GM12801 (cell line): ENCODE data around the gene PHKB.

Experiments used
- CTCF ChIP-seq: IDR thresholded peaks from one replicate; pipeline ENCODE4 v1.5.1; 2011; ENCODE audit warnings: control low read depth; ENCODE audit not compliant: insufficient read length; ENCODE audit errors: extremely low read depth

Gene PHKB

GRCh38 chr16:47490471-47490870 lies 29.3 kb downstream of the PHKB start:
- no peak for TF ChIP-seq CTCF

DNA sequence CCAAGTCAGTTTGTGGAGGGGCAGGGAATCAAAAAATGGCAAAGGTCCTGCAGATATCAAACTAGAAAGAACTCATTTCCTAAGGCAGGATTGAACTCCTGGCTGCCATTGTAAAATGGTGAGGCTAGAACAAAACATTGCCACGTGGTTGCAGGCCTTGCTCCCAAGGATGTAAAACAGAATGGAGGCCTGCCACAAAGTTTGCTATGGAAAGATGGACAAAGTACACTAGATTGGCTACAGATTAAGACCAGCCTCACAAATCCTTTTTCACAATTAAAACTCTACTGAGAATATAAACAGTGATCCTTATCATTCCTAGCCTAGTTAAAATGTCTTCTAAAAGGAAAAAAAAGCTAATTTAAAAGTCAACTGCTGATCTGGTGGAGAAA lies 30.9 kb downstream of the PHKB start:
- no peak for TF ChIP-seq CTCF

DNA sequence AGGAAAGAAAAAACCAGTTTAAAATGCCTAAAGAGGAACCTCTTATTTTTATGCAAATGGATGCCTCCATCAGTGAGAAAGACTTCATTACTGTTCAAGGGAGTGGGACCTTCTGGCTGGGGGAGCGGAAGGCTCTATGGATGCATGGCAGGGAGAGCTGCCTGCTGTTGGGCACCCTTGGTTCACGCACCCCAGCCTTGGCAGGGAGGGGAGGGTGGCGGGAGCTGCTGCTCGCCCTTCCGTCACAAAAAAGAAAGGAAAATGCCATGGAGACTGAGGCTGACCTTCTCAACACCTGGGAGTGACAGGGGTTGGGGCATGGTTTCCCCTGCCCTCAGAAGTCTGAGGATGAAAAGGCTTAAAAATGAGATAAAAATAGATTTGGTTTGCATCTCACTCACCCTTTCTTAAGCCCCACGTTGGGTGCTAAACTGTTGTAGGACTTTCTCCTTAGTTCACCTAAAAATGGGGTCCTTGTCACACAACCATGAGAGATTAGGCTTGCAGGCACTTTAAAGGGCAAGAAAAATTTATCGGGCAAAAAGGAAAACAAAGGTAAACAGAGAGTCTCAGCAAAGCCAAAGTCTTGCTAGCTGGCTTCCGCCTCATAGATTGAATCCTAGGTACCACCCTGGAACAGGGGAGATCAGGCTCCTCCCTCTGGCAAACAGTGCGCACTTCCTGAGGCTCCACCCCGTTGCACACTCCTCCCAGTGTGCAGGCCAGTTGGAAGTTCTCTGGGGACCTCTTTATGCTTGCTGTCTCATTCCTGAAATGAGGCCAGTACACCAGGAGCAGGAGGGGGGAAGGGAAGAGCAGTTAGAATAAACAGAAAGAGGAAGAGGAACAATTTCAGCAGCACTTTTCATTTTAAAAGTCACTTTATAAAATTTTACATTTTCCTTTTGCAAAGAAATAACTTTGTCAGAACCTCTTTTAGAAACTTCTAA lies 31.6 kb downstream of the PHKB start:
- no peak for TF ChIP-seq CTCF

DNA sequence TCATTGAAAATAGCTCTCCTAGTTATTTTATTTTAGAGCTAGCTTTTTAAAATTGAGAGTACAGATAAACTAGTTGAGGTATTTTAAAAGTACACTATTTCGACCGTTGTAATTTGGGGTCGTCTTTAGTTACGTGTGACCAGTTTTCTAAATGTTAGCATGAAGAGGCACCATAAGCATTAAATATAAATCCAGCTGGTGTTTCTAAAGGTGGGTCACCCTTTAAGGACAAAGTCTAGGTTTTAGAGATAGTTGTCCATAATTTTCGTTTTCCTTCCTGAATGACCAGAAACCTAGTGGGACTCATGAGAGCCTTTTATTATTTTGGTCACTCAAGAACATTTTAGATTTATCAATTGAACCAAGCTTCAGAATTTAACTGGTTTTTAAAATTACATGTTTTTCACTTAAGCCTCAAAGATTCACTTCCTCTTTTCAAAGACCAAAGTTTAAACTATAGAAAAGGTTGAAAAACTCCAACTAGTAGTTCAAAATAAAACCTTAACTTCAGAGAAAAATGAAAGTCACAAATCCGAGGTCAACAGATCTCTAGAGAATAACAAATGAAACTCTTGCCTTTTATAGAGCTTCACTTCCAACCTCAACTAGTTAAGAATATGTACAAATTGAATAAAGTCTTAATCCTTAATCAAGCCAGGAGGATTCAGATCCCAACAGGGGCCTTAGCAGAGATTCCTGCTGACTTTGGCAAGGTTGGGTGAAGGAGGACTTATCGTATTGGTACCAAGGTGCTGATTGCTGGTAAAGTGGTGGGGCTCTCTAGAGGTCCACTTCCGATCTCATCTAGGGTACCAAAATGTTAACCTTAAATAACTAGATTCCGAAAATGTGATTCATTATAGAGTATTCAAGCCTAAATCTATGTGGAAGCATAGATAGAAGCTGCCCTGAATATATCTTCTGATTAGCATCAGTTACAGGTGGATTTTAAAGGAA lies 32.5 kb downstream of the PHKB start:
- no peak for TF ChIP-seq CTCF

DNA sequence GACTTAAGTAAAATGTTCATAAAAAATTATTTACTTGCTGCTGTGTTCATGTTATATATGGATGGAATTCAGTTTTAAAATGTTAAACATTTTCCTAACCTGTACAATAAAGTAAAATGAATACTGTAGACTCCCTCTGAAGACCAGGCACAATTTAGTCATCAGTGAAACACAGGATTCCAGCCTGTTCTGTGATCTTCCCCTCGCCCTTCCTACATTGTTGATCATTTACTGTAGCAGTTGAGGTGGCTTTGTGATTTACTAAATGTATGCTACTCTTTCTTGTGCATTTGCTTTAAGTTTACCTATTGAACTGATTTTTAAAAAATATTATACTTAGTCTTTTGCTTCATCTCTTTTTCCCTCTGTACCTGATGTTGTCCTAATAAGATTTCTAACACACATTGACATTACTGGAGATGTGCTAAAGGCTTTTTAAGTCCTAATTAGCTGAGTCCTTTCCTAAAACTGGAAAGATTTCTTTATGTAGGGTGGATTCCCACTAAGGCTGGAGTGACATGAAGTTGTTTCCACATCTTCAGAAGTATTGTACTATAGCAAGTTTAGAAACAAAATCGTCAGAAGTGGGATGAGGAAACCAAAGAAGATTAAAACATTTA lies 38.1 kb downstream of the PHKB start:
- TF ChIP-seq CTCF: no peak

DNA sequence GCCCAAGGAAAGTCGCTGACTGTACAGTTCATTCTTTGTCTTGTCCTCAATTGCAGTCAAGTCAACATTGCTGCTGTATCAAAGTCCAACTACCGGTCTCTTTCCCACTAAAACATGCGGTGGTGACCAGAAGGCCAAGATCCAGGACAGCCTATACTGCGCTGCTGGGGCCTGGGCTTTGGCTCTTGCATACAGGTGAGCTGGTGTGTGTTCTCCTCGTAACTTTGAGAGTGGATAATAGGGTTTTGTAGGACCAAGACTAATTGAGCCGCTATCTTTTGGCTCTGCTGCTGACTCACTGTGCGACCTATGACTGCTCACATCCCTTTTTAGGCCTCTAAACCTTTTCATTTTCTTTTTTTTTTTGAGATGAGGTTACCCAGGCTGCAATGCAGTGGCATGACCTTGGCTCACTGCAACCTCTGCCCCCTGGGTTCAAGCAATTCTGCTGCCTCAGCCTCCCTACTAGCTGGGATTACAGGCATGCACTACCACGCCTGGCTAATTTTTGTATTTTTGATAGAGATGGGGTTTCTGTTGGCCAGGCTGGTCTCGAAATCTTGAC lies 38.7 kb downstream of the PHKB start:
- TF ChIP-seq CTCF: no peak

- no peak for TF ChIP-seq CTCF
These were observed 42.8 kb downstream of the PHKB start for GRCh38 chr16:47503936-47504335.
